Measurements from ENCODE around the gene TRAPPC10.

Gene TRAPPC10

GRCh38 chr21:44071359-44072104, 59.4 kb downstream of the TRAPPC10 start:
- no peak for DNase-seq

DNA sequence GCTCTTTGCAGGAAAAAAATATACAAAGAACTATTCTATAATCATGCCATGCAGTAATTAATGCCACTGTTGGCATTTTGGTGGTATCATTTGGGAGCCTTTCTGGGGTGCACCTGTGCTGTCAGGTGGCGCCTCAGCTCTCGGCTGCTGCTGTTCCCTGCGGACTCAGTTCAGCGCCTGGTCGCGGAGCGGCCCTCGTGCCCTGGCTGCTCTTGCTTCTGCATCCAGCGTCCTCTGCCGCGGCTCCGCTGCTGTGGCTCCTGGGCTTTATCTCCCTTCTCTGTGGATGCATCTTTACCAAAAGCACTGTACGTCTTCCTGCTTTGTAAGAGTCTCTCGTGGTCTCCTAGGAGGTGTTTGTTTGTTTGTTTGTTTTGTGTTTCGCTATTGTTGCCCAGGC, 60.0 kb downstream of the TRAPPC10 start:
- DNase-seq: no peak

DNA sequence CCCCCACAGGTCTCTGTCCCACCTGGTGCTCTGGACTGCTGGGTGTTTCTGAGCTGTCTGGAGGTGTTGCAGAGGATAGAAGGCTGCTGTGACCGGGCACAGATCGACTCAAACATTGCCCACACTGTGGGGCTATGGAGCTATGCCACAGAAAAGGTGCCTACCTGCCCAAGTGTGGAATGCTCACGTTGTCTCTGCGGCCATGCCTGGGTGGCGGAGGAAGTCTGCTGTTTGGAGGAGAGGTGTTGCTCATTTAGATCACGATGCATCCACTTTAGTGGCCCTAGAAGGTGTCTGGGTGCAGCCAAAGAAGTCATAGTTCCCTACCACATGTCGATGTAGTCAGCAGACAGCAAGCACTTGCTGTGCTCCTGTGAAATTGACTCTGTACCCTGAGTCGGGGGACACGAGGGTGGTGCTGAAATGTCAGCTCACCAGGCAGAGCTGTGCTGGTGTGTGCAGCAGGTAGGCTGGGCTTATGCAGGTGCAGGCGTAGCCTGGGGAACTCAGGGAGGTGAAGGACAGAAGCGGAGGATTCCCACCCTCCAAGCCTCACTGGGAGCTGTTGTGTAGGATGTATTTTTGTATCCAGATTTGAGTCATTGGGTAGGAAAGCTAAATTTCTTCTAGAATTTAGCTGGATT, 62.3 kb downstream of the TRAPPC10 start:
- no peak for DNase-seq

GRCh38 chr21:44076316-44076715, 64.2 kb downstream of the TRAPPC10 start:
- no peak for DNase-seq

DNA sequence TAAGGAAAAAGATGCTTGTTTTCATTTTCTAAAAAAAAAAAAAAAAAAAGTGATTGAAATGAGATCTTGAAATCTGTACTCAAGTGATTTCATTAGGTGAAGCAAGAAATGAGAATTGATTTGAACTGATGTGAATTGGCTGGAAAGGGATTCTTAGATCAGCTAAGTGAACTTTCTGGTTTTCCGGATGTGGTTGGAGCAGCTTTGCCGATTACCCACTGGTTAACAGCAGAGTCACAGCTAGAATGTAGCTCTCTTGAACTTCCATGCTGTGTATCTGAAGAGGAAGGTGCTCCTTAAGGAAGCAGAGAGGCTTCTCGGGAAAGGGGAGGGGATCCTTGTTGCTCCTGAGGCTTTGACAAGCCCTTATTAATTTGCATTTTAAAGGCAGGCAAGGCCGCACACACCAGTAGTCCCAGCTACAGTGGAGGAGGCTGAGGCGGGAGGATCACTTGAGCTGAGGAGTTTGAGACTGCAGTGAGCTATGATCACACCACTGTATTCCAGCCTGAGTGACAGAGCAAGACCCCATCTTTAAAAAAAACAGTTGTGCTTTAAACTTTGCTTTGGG, 66.4 kb downstream of the TRAPPC10 start:
- DNase-seq: no peak

GRCh38 chr21:44079446-44079845, 67.3 kb downstream of the TRAPPC10 start:
- DNase-seq: no peak

GRCh38 chr21:44079846-44080245, 67.7 kb downstream of the TRAPPC10 start:
- DNase-seq: no peak

- no peak for DNase-seq
Measured at GRCh38 chr21:44082648-44083440, 70.7 kb downstream of the TRAPPC10 start.

GRCh38 chr21:44083631-44084291, 71.7 kb downstream of the TRAPPC10 start:
- no peak for DNase-seq

DNA sequence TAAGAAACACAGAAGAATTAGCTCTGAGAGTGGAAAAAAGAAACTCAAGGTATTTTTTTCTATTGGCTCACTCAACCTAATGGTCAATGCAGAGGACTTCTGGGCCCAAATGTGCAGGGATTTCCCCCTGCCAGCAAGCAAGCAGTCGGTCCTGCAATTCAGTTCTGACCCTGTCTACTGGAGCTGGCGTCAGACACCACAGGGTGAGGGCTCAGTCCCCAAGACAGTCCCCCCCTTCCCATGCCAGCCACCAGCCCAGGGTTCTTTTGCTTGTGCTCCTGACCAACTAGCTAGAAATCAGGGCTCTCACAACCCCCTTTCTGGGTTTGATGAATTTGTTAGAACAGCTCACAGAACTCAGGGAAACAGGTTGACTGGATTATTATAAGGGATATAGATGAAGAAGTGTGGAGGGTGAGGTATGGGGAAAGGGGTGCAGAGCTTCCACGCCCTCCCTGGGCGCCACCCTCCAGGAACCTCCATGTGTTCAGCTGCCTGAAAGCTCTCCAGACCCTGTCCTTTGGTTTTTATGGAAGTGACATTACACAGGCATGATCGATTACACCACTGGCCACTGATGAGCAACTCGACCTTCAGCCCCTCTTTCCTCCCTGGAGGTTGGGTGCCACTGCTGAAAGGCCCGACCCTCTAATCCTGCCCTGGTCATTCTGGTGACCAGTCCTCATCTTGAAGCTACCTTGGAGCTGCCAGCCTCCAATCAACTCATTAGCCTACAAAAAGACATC, 72.6 kb downstream of the TRAPPC10 start:
- no peak for DNase-seq

- DNase-seq: no peak
Measured at GRCh38 chr21:44085491-44086321, 73.6 kb downstream of the TRAPPC10 start.

DNA sequence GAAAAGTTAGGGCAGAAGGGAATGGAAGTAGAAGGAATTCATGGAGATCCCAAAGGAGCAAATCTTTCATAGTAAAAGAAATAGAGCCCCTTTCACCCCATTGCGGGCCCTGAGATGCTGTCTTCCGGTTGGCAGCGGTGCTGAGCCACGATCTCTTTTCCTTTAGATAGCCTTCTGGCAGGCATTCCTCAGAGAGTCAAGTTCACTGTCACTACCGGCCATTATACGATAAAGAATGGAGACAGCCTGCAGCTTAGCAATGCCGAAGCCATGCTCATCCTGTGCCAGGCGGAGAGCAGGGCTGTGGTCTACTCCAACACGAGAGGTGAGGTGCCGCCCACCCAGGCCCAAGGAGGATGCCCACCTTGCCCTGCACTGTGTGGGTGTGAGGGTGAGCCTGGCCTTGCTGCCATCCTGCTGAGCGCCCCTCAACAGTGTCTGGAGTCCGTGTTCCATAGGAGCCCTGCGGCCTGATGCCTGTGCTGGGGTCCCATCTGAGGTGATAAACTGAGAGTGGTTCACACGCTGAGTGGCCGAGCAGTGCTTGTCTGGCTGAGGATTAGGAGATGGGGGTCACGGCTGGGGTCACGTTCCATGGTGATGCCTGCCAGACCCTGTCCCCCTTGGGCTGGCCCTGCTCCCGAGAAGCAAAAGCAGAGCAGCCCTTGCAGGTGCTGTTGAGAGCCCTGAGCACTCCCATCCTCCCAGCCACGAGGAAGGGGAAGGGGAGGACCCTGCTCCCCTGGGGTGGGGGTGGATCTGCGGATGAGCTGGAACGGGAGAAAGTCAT, 74.7 kb downstream of the TRAPPC10 start:
- DNase-seq: no peak

DNA sequence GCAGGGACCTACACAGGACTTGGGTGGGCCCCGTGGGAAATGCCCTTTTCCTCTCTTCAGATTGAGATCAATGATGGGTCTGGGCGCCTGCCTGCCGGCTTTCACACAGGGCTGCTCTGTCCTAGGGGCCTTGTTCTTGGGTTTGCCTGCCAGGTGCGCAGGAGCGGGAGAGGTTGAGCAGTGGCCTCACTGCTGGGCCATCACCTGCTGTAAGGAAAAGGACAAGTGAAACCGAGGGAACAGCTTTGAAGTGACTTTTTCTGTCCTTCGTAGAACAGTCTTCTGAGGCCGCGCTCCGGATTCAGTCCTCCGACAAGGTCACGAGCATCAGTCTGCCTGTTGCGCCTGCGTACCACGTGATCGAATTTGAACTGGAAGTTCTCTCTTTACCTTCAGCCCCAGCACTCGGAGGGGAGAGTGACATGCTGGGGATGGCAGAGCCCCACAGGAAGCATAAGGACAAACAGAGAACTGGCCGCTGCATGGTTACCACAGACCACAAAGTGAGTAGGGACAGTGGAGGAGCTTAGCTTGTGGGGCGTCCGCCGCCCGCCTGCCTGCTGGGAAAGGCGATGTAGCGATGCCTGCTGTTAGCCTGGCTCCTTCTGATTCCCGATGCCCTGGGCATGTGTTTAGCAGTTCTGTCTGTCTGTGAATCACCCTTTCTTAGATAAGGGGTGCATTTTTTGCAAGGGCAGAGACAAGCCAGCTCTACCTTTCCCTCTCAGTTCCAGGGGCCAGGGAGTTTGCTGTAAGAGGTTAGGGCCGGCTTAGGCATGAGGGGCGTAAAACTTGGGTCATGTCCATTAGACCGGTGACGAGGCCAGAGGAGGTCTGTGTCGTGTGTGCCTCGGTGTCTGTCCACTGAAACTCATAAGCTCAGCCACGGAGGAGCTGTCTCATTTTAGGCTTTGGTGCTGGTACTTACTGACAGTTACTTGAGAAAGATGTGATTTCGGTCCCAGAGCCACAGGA, 75.6 kb downstream of the TRAPPC10 start:
- DNase-seq: peak; percentile 48

DNA sequence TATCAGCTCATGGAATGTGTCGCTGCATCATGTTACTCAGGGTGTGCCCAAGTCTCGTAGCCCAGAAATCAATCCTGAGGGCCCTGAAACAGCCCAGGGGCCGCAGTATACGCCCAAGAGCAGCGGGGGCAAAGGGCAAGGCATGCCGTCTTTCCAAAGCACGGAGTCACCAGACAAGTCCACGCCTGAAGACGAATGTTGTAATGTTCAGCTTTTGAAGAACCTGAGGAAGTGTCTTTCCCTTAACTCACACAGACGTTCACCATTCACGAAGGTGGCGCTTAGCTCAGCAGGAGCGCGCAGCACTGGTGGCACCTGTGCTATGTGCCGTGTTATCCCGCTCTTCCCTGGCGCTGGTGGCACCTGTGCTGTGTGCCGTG, 76.3 kb downstream of the TRAPPC10 start:
- DNase-seq: no peak

- DNase-seq: no peak
Measured at GRCh38 chr21:44089001-44089911, 77.1 kb downstream of the TRAPPC10 start.

- no peak for DNase-seq
Measured at GRCh38 chr21:44090325-44090724, 78.2 kb downstream of the TRAPPC10 start.

GRCh38 chr21:44092211-44092610, 80.1 kb downstream of the TRAPPC10 start:
- no peak for DNase-seq

- no peak for DNase-seq
Measured at GRCh38 chr21:44093761-44094160, 81.7 kb downstream of the TRAPPC10 start.
